A549 (cell line): ENCODE measurements around the gene CASTOR1. TPM values are rescaled to one million over a fixed set of nuclear protein-coding genes. Genes with fewer than 3 reads are reported as not detected.

Source experiments
- ATAC-seq, 2 experiments: fragments of 200-7000 bp in 1 of 2; fragments of >200 bp in 1 of 2; cut with Nextera tagmentation in 1 of 2; cut with Tn5 transposase in 1 of 2; 3 replicates each; pipeline versions ENCODE4 v1.8.0 to v1.9.1; 2018 to 2020; ENCODE audit warnings: mild to moderate bottlenecking in 1 of 2, moderate library complexity in 1 of 2
- CTCF ChIA-PET: fragments of 300-600 bp; sonication (Branson Sonifier 250); formaldehyde crosslinking; extraction: SDS; loops from one replicate; lab custom pipeline; 2021; ENCODE audit warnings: antibody characterized with exemption, inconsistent platforms; lab: Yijun Ruan, JAX
- POLR2A ChIA-PET: fragments of 350-600 bp; formaldehyde crosslinking; extraction: SDS; loops from one replicate; lab custom pipeline; 2021; ENCODE audit warnings: antibody characterized with exemption, inconsistent platforms; lab: Yijun Ruan, JAX
- DNase-seq, 2 experiments: peaks; one replicate each; pipeline versions ENCODE4 v3.0.0 to v3.0.0-alpha.2; 2011 to 2016; ENCODE audit warnings: low read depth in 1 of 2, low spot score in 1 of 2
- FAIRE-seq: peaks from 2 replicates; lab custom pipeline; 2011; peaks lifted over from hg19 to GRCh38; lab: Jason Lieb, UNC
- H3K27ac ChIP-seq, 2 experiments: fragments of >200 bp; sonication (Bioruptor Twin); formaldehyde crosslinking; 3 replicates each; pipeline ENCODE4 v1.5.1; 2016 to 2017
- H3K4me1 ChIP-seq: fragments of >200 bp; sonication (Bioruptor Twin); formaldehyde crosslinking; 3 replicates; pipeline ENCODE4 v1.6.1; 2016
- H3K4me2 ChIP-seq: fragments of >200 bp; sonication (Bioruptor Twin); formaldehyde crosslinking; 3 replicates; pipeline ENCODE4 v1.6.1; 2016
- H3K4me3 ChIP-seq: fragments of >200 bp; sonication (Bioruptor Twin); formaldehyde crosslinking; 3 replicates; pipeline ENCODE4 v1.5.1; 2016
- H3K9me3 ChIP-seq: fragments of >200 bp; sonication (Bioruptor Twin); formaldehyde crosslinking; 3 replicates; pipeline ENCODE4 v1.6.1; 2016
- BHLHE40 ChIP-seq: IDR thresholded peaks from 2 replicates; pipeline ENCODE4 v1.6.1; 2012; ENCODE audit warnings: low read depth, low read length, inconsistent platforms
- CTCF ChIP-seq: fragments of >200 bp; sonication (Bioruptor Twin); formaldehyde crosslinking; IDR thresholded peaks from 3 replicates; pipeline ENCODE4 v1.5.1; 2016
- E2F6 ChIP-seq: IDR thresholded peaks from 2 replicates; pipeline ENCODE4 v1.6.1; 2012; ENCODE audit warnings: low read depth, borderline replicate concordance
- EP300 ChIP-seq, 2 experiments: fragments of >200 bp; sonication (Bioruptor Twin); formaldehyde crosslinking; IDR thresholded peaks; 2 replicates in 1 of 2; 3 replicates in 1 of 2; pipeline ENCODE4 v1.6.1; 2016 to 2017
- ESRRA ChIP-seq: fragments of 150-350 bp; IDR thresholded peaks from 2 replicates; pipeline ENCODE4 v1.6.1; 2014; ENCODE audit warnings: mild to moderate bottlenecking, low read length, borderline replicate concordance
- FOSL2 ChIP-seq, 2 experiments: fragments of 450-650 bp in 1 of 2; fragments of >200 bp in 1 of 2; sonication (Bioruptor Twin) in 1 of 2; formaldehyde crosslinking; IDR thresholded peaks; 2 replicates each; pipeline versions ENCODE4 v1.5.0 to v1.6.1; 2016 to 2020; ENCODE audit warnings: mild to moderate bottlenecking in 1 of 2, moderate library complexity in 1 of 2
- FOXS1 ChIP-seq: fragments of 250-450 bp; sonication (Bioruptor Pico); IDR thresholded peaks from 2 replicates; pipeline ENCODE4 v1.5.0; 2020; ENCODE audit warnings: mild to moderate bottlenecking, moderate library complexity
- HDAC2 ChIP-seq: fragments of 200-600 bp; sonication (generic); IDR thresholded peaks from 2 replicates; pipeline ENCODE4 v1.6.1; 2016
- HEYL ChIP-seq: fragments of 250-450 bp; sonication (Bioruptor Pico); IDR thresholded peaks from 2 replicates; pipeline ENCODE4 v1.8.0; 2021; ENCODE audit warnings: mild to moderate bottlenecking, moderate library complexity
- HMGXB4 ChIP-seq: fragments of 250-450 bp; sonication (Bioruptor Pico); IDR thresholded peaks from 2 replicates; pipeline ENCODE4 v1.5.0; 2021; ENCODE audit warnings: mild to moderate bottlenecking, moderate library complexity, borderline replicate concordance
- HOXA7 ChIP-seq: fragments of 250-450 bp; sonication (Bioruptor Pico); IDR thresholded peaks from 2 replicates; pipeline ENCODE4 v1.5.0; 2020; ENCODE audit warnings: mild to moderate bottlenecking, moderate library complexity
- HOXB13 ChIP-seq: fragments of 250-450 bp; sonication (Bioruptor Pico); IDR thresholded peaks from 2 replicates; pipeline ENCODE4 v1.5.0; 2020; ENCODE audit warnings: low read depth, mild to moderate bottlenecking, moderate library complexity
- JUN ChIP-seq, 2 experiments: fragments of >200 bp; sonication (Bioruptor Twin); formaldehyde crosslinking; IDR thresholded peaks; 2 replicates in 1 of 2; 3 replicates in 1 of 2; pipeline ENCODE4 v1.6.1; 2016 to 2017
- KDM1A ChIP-seq: fragments of 200-600 bp; sonication (generic); IDR thresholded peaks from 2 replicates; pipeline ENCODE4 v1.6.1; 2016; ENCODE audit warnings: low read depth, mild to moderate bottlenecking
- KDM5A ChIP-seq: fragments of 200-600 bp; sonication (generic); IDR thresholded peaks from 2 replicates; pipeline ENCODE4 v1.6.1; 2016; ENCODE audit warnings: antibody characterized with exemption, mild to moderate bottlenecking
- MAX ChIP-seq: IDR thresholded peaks from 2 replicates; pipeline ENCODE4 v1.6.1; 2012
- MYC ChIP-seq: IDR thresholded peaks from 2 replicates; pipeline ENCODE4 v1.6.1; 2012; ENCODE audit warnings: mild to moderate bottlenecking, inconsistent platforms, low read length, improper control_type of control experiment, borderline replicate concordance
- NFE2L2 ChIP-seq: fragments of 150-350 bp; conservative IDR thresholded peaks from 2 replicates; pipeline ENCODE4 v1.6.1; 2014; ENCODE audit warnings: low read length
- RARB ChIP-seq: fragments of 250-450 bp; sonication (Bioruptor Pico); IDR thresholded peaks from 2 replicates; pipeline ENCODE4 v1.8.0; 2021; ENCODE audit warnings: mild to moderate bottlenecking, moderate library complexity
- RCOR1 ChIP-seq: fragments of 150-350 bp; IDR thresholded peaks from 2 replicates; pipeline ENCODE4 v1.6.1; 2014; ENCODE audit warnings: antibody characterized with exemption, low read length, low read depth
- TFCP2L1 ChIP-seq: fragments of 250-450 bp; sonication (Bioruptor Pico); IDR thresholded peaks from 2 replicates; pipeline ENCODE4 v1.5.0; 2021; ENCODE audit warnings: mild to moderate bottlenecking
- TP53 ChIP-seq: fragments of 250-450 bp; sonication (Bioruptor Pico); IDR thresholded peaks from 2 replicates; pipeline ENCODE4 v1.5.0; 2021; ENCODE audit warnings: mild to moderate bottlenecking, moderate library complexity
- ZFP36 ChIP-seq: fragments of 450-650 bp; IDR thresholded peaks from 2 replicates; pipeline ENCODE4 v1.6.1; 2014; ENCODE audit warnings: borderline replicate concordance; ENCODE audit not compliant: partially characterized antibody
- ZNF302 ChIP-seq: fragments of 250-450 bp; sonication (Bioruptor Pico); IDR thresholded peaks from 2 replicates; pipeline ENCODE4 v1.9.0; 2021; ENCODE audit warnings: inconsistent platforms, mild to moderate bottlenecking, moderate library complexity
- WGBS: methylation state at CpG from one replicate; pipeline ENCODE4 v1.1.6; 2017; ENCODE audit errors: missing lambda C conversion rate; 5-methylcytosine and 5-hydroxymethylcytosine counted together
- polyA plus RNA-seq, 4 experiments: library from polyadenylated mRNA; depleted of rRNA in 3 of 4; stranded (reverse); fragments of >200 nt; fragmentation: RNase III in 1 of 4; extraction: RNeasy Plus Mini Kit Qiagen cat#74134 plus additional on column Dnase treatment in 1 of 4; gene quantifications; 2 replicates in 3 of 4; 3 replicates in 1 of 4; pipeline ENCODE4 v1.2.3, GENCODE V29; 2011 to 2017

Gene CASTOR1
- polyA plus RNA-seq, 2 of the 4 experiments (the other 2 are of a cell fraction), result 4.7 to 12.2 TPM

- ChIA-PET CTCF (interaction anchor here (0.8 to 3.0 kb wide), 3 partner anchors 38 to 70 kb away, joined by 3 to 20 read pairs (median 5); no protein-coding TSS in a partner anchor), POLR2A (interaction anchor here (0.8 to 1.3 kb wide), 4 partner anchors 9 to 38 kb away, joined by 3 to 13 read pairs (median 4); partner anchors contain the start of genes CCDC157 and SF3A1)
- WGBS, result 1% methylated on average over 8 of the region's 34 CpGs
- Histone ChIP-seq H3K27ac (peak overlapping the region; percentile 74 to 96), H3K4me1 (peaks cover 24% of the 10 kb centered on the region), H3K4me3 (peak overlapping the region; percentile 78), H3K4me2 (peak overlapping the region; percentile 93), H3K9me3 (no peaks in the 10 kb centered on the region)
- no peak for FAIRE-seq
- TF ChIP-seq MYC (no peak), HOXB13 (CRISPR knock-in tag) (no peak), TP53 (CRISPR knock-in tag) (no peak), ZNF302 (no peak), KDM5A (no peak), HEYL (no peak), NFE2L2 (no peak), HDAC2 (no peak), E2F6 (no peak), TFCP2L1 (CRISPR knock-in tag) (no peak), BHLHE40 (no peak)
- no peak for DNase-seq
- peak; percentile 49 to 69; a peak in 5 of 6 replicates for ATAC-seq
Observed at GRCh38 chr22:30326255-30326705, 37.0 kb upstream of the CASTOR1 start.

- H3K4me2 ChIP-seq, result peak overlapping the region; percentile 93
- H3K27ac ChIP-seq, result peak overlapping the region; percentile 74 to 96
- H3K4me1 ChIP-seq, result peaks cover 24% of the 10 kb centered on the region
- CTCF ChIA-PET, result interaction anchor here (1.3 to 3.0 kb wide), 2 partner anchors 38 to 40 kb away, joined by 4 to 20 read pairs; no protein-coding TSS in a partner anchor
- peak overlapping the region; percentile 78 for H3K4me3 ChIP-seq
- WGBS, result 74% methylated on average over 4 of the region's 14 CpGs
- POLR2A ChIA-PET, result no interaction called here
- no peak for FAIRE-seq
- no peak for DNase-seq
- ATAC-seq, result peak in 1 of 2 experiments; percentile 3; a peak in 1 of 6 replicates
- no peaks in the 10 kb centered on the region for H3K9me3 ChIP-seq
- TF ChIP-seq KDM1A, result no peak
- no peak for TF ChIP-seq RARB (CRISPR knock-in tag)
- no peak for TF ChIP-seq ESRRA
- no peak for TF ChIP-seq FOSL2 (IDR thresholded peaks at IDR 0.05)
- no peak for TF ChIP-seq FOSL2 (CRISPR knock-in tag; IDR thresholded peaks at IDR 0.05)
- no peak for TF ChIP-seq HOXA7
- TF ChIP-seq RCOR1, result no peak
- no peak for TF ChIP-seq HEYL
- no peak for TF ChIP-seq HMGXB4 (CRISPR knock-in tag)
- TF ChIP-seq JUN (IDR thresholded peaks at IDR 0.05), result no peak
- TF ChIP-seq FOXS1 (CRISPR knock-in tag), result no peak
- TF ChIP-seq CTCF, result no peak
- TF ChIP-seq MAX, result no peak
- TF ChIP-seq NFE2L2, result no peak
- no peak for TF ChIP-seq EP300 (IDR thresholded peaks at IDR 0.05)
- no peak for TF ChIP-seq ZFP36
- no peak for TF ChIP-seq MYC
Observed at GRCh38 chr22:30325724-30326254, 36.5 kb upstream of the CASTOR1 start.
